GM18858 (cell line): Measurements from ENCODE around the gene VPS37B.
"Not testable (repeated sequence)": the region's sequence is repeated elsewhere in the genome, so short reads cannot be mapped to it uniquely, and the experiment has no call there.

Source experiments
- ATAC-seq: cut with Tn5 transposase; IDR thresholded peaks from one replicate; pipeline ENCODE4 v1.9.1; 2021; ENCODE audit not compliant: unreplicated experiment

The VPS37B gene

DNA sequence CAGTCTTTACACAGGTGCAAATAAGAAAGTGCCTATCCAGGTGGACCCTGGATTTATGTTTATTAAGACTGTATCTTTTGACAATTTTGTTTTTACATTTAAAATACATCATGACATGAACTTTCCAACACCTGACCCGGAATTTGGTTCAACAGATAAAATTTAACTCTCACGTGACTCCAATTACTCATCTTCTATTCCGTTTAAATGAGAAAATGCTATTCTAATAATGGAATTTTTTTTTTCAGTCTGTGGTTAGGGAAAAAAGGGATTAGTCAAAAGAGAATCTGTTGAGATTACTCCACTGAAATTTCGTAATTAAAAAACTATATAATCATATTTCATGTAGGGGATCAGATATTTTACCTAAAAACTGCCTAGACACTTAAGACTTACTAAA, 11.1 kb downstream of the VPS37B start:
- ATAC-seq = no peak

DNA sequence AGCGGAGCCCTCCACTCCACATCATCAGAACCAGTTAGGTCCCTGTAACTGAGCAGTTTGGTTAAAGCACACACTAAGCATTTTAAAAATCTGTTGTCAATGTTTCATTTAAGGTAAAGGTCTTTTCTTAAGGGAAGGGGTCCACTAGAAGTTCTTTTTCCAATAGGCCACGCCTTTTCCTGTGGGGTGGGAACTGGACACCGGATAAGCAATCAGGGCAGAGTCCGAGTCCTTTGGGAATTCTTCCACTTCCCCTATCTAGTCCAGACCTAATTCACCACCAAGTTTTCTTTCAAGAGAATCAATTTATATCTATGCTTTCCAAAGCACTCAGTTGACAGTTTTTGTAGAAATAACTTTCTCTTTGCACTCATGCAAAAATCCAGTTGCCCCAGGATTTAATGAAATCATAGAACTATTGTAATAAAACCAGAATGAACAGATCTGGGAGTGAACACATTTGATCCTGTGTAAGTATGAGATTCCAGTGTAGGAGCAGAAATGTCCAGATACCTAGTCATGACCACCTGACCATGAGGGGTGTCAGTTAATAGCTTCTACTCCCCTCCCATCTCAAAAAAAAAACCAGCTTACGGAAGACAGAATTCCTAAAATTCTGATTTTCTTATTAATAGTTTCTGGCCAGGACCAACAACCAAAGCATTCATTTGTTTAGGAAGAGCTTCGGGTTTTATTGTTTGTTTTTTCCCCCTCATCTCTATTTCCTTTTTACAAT, 11.7 kb downstream of the VPS37B start:
- ATAC-seq = no peak

DNA sequence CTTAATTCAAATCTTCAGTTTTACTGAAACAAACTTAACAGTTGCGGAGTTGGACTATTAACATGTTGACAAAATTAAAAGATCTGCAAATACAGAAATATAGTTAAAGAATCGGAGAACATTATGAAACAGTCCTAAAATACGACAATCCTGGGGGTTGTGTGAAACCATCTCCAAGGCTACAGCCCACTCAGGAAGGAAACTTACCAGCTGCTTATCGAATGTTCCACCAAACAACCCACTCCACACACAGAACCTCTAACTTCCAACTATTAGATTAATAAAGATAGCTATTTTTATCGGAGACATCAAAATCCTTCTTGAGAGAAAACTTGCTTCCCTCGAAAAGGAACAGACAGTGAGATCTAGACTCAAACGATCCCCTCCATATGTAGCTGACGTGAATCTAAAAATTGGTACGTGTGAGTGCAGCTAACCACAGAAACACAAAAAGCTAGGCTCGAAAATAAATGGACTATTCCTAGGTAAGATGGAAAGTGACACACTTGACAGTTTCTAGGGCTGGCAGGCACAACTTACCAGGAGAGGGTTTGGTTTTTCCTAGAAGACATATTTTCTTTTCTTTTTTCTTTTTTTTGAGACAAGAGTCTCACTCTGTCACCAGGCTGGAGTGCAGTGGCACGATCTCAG, 12.9 kb downstream of the VPS37B start:
- no peak for ATAC-seq

DNA sequence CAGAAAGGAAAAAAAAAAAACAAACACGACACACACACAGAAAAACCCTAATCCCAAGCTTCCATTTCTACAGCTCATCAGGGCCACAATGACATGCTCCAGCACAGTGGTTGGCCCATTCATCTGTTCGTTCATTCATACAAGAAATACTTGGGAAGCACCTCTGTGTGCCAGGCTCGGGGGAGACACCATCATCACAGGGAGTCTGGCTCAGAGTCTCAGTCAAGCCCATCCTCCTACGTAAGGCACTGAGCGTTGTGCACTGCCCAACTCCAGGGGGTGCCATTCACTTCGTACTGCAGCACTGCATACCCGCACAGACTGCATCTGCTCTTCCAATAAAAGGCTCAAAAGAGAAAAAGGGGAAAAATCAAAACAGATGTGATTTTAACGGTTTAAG, 15.3 kb downstream of the VPS37B start:
- no peak for ATAC-seq

DNA sequence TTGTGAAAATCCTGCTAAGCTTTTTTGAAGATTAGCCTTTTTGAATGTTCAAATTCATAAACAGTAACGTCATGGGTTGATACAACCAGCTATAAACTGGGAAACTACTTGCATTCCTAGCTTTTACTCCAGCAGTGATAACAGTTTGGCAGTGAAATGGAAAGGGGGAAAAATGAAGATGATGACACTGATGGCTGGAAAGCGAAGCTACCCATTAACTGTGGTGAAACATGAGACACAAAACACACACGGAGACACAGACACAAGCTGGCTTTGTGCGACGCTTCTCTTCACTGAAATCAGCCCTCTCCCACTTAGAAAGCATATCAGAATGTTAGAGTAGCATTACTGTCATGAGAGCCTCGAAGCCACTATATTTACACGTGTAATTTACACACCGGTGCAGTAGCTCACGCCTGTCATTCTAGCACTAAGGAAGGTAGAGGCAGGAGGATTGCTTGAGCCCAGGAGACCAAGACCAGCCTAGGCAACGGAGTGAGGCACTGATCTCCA, 15.7 kb downstream of the VPS37B start:
- ATAC-seq = no peak

DNA sequence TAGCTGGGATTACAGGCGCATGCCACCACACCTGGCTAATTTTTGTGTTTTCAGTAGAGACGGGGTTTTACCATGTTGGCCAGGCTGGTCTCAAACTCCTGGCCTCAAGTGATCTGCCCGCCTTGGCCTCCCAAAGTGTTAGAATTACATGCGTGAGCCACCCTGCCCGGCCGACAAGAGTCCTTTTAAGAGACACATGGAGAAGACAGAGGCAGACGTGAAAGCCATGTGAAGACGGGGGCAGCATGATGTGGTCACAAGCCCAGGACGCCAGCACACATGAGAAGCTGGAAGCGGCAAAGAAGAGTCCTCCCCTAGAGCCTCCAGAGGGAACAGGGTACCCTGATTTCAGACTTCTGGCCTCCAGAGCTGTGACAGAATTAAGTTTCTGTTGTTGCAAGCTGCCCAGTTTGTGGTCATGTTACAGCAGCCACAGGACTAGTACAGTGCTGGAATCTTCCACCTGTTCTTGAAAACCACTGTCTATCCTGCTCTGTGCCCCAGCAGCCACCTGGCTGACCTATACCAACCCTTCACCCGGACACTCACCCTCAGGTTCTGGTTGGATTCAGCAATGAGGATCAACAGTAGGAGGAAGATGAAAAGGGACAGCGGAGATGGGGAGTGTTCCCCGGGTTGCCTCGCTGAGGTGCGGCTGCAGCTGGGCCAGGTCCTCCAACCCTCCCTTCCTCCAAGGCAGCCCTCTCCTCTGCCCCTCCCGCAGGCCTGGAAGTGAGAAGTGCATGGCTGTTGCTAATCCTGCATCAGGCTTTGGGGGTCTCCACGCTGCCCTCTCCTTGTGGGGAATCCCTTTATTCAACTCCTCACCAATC, 16.9 kb downstream of the VPS37B start:
- no peak for ATAC-seq

DNA sequence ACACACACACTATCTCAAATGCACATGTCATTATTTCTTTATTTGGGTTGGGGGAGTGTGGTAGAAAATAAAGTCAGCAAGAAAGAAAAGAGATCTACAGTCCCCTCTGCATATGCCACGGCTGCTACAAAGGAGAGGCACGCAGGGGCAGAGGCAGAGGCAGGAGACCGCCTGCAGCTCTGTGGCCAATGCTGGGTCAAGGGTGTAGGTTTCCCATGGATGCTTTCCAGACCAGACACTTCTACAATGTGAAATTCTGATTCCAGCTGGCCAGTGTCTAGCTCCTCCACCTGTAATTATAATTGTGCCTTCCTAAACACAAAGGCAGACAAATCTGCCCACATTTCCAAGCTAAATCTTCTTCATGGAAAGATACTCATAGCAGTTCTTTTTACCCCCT, 19.2 kb downstream of the VPS37B start:
- ATAC-seq = no peak

DNA sequence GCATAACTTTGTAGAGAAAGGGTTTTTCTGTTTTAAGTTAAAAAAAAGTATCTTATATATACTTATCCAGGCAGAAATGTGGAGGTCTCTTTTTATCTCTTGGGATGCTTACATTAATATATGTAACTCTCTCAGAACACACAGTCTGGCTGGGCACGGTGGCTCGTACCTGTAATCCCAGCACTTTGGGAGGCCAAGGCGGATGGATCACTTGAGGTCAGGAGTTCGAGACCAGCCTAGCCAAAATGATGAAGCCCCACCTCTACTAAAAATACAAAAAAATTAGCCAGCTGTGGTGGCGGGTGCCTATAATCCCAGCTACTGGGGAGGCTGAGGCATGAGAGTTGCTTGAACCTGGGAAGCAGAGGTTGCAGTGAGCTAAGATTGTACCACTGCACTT, 19.6 kb downstream of the VPS37B start:
- not testable (repeated sequence) for ATAC-seq

DNA sequence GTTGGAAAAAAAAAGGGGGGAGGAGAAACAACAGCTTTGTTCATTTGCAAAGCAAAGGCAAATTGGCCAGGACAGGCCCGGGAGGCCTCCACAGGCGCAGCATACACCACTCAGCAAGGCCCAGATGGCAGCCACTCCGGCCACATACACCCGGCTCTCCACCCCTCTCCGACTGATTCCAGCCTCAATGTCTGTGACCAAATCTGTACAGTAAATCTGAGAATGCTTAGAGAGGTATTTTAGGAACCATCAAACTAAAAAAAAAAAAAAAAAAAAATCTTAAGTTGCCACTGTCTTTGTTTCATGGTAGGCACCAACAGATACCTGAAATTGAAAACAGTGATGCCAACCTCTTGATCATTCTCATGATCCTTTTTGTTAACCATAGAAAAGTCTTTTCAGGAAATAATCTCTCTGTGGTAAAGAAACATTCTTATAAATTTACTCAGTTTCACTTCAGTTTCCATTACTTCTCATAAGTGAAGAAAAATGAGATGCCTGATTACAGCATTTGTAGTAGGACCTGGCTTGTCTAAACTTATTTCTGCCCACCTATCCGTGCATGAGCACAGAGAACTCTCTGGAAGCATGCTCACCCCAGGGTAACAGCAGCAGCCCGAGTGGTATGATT, 20.2 kb downstream of the VPS37B start:
- ATAC-seq = peak; percentile 48

DNA sequence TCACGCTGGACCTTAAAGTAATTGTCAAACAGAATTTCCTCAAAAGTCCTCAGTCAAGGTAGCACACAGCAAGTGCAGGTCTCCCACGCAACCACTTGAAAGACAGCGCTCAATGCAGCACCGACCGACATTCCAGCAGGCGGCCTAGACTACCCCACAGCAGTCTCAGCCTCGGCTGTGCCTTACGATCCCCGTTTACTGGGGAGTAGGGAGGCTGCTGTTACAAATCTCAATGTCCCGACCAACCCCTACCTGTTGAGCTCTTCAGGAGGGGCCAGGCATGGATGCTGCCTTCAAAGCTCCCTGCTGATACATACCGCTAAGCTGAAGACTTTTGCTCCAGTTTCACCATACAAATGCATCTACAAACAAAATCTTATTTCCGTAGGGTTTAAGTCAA, 21.8 kb downstream of the VPS37B start:
- no peak for ATAC-seq

DNA sequence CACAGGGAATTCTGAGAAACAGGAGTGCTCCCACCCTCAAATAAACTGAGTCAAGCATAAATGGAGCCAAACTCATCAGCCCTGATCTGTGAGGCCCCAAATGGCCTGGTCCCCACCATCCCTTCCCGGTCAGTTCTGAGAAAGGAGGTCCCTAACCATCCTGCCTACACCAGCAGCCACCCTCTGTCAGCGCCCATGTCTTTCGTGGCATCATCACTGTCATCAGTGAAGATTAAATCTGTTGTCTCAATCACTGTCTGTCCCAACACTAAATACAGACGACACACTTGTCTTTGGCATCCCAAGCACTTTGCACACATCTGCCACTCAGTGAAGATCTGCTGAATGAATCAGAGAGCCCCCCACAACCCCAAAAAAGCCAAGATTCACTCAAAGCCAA, 22.4 kb downstream of the VPS37B start:
- no peak for ATAC-seq

DNA sequence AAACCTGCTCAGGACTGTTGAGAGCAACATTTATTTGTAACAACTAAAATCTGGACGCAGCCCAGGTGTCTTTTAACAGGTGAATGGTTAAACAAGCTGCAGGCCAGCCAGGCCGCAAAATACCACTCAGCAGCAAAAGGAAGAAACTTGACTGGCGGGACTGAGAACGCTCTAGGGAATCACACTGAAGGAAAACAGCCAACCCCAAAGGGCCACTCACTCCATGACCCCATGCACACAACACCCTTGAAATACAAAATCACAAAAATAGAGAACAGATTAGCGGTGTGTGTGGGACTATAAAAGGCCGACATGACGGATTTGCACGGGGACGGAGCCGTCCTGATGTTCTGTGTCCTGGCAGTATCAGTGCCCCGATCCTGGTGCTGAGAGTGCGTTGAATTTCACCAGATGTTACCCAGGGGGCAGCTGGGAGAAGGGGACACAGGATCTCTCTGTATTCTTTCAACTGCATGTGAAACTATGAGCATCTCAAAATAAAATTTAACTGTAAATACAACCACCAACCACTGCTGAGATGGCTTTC, 23.0 kb downstream of the VPS37B start:
- ATAC-seq = no peak

DNA sequence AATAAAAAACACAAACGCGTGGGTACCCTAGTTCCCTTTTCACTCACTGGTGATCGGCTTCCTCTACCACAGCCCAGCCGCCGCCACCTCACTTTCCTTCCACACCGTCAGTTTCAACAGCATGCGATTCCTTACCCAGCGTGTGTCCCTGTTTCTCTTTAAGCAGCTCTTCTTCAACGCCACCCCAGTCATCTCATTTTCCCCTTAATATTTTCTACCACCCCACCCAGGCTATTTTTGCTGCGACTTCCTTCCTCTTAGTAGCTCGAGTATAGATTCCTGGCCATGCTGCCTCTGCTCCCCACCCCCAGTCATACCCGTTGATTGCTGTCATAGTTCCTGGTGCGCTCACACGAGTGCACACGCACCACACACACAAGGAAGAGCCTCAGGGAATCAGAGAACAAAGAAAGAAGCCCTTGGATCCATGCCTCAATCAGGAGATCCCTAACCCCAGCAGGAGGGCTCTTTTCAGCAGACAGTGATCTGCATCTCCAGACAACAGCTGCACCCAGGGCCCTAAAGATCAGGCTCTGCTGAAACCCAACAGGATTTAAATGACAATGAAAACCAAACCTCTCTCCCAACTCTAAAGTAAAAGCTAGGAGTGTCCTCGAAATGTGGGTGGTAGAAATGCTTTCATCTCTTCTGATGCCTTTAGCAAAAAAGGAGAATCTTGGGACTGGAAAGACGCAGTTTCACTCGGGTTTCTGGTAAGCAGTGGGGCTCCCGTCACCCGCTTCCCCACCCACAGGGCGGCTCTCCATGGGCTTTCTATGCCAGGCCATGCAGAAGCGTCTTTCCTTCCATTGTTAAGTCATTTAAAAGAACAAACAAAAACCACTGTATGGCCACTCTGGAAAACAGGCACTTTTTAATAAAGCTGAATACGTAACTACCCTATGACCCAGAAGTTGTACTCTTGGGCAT, 23.8 kb downstream of the VPS37B start:
- ATAC-seq = no peak

DNA sequence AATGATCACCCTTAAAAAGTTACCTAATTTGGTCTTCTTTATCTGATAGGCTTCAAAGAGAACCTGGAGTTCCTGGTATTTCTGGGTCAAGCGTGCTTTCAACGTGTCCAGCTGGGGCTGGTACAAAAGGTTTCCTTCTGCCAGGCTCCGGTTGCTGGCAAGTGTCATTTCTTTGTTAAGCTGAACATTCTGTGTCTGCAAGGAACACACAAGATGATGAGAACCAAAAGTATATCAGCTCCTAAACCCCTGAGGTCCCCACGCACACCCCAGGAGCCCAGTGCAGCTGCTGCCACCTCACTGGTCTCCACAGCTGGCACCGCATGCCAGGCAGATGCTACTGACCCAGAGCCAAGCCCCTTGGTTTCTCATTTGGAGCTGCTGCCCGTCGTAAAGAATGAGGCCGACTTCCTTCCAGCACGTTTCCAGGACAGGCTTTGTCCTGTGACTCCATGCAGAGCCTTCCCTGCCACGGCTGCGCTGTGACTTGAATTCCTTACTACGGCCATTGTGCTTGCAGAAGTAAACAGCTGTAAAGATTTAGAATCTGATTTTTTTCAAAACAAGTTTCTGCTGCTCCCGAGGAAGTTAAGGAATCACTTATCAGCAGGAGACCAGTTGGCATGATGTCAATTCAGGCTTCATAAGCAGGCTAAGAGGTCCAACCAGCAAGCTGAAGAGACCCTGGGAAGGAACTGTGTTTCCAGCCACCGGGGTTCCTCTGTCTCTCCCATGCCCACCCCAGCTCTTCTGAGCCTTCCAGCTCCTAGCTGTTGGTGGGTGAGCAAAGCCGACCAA, 24.9 kb downstream of the VPS37B start:
- no peak for ATAC-seq

DNA sequence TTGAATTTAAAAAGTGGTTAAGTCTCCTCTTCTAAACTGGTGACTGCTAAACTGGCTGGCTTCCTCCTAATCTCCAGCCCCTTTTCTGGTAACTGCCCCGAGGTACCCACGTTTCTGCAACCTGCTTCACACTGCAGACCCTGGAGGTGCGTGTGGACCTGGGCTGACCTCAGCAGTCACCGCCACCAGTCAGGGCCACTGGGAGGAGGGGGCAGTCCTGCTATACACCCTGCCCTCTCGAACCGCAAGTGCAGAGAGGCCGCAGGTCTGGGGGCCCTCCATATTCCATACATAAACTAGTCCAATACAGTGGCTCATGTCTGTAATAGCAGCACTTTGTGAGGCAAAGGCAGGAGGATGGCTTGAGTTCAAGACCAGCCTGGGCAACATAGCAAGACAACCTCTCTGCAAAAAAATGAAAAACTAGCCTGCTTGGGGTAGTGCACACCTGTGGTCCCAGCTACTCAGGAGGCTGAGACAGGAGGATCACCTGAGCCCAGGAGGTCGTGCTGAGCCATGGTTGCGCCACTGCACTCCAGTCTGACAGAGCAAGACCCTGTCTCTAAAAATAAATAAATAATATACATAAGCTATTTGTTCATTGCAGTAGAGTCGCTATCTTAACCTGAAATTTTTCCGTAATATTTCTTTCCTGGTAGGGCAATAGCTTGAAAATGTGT, 25.6 kb downstream of the VPS37B start:
- ATAC-seq = no peak

DNA sequence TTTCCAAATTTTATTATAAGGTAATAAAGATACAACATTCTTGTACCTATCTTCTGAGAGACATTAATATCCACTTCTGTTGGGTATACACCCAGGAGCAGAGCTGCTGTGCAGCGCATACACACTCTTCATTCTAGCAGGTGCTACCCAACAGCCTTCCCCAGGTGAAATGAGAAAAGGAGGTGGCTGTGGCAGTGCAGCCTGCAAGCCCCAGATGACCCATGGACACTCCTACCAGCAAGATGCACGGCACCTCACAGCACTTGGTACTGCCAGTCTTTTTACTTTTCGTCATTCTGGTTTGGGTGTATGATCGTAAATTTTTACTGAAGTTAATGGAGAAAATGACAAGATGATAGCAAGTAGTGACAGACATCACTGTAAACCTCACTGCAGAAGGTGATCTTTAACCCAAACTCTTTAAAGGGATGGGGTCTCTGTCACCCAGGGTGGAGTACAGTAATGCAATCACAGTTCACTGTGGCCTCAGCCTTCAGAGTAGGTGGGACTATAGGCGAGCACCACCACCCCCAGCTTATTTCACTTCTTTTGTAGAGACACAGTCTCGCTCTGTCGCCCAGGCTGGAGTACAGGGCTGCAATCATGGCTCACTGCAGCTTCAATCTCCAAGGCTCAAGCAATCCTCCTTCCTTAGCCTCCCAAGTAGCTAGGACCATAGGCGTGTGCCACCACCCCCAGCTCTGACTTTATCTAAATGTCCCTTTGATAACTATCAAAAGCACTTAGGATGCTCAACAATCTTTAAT, 26.5 kb downstream of the VPS37B start:
- ATAC-seq = no peak

DNA sequence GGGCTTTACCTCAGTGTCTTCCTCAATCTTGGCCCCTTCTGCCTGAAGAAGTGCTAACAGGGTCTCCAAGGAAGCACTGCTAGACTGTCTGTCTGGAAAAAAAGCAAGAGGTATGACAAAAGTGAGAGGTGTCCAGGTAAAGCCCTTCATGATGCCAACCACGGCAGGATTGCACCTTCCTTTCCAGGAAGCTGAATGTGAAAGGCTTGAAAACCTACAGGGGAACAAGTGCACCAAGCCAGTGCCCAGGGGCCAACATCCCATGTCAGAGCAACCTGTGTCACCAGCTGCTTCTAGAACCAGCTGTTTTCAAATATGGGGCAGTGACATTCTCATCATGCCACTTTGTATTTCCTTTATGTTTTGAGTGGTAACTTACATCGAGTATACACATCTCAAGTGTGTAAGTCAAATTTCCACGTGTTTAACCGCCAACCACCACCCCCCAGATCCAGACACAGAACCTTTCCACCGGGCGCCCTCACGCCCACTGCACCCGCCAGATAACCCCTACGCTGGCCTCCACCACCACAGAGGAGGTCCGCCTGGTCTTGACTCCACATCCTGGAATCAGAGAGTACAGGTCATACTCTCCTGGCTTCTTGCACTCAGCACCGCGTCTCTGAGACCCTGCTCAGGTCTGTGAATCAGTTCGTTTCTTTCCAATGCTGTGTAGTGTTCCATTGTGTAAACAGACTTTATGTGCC, 27.3 kb downstream of the VPS37B start:
- no peak for ATAC-seq
